GM18499 (cell line): ENCODE data around the gene CDC26.
"Not testable (repeated sequence)": the region's sequence is repeated elsewhere in the genome, so short reads cannot be mapped to it uniquely, and the experiment has no call there.

ENCODE experiments used
- ATAC-seq: cut with Tn5 transposase; IDR thresholded peaks from one replicate; pipeline ENCODE4 v1.9.1; 2021; ENCODE audit warnings: moderate number of reproducible peaks; ENCODE audit not compliant: insufficient read depth, unreplicated experiment

Gene CDC26

DNA sequence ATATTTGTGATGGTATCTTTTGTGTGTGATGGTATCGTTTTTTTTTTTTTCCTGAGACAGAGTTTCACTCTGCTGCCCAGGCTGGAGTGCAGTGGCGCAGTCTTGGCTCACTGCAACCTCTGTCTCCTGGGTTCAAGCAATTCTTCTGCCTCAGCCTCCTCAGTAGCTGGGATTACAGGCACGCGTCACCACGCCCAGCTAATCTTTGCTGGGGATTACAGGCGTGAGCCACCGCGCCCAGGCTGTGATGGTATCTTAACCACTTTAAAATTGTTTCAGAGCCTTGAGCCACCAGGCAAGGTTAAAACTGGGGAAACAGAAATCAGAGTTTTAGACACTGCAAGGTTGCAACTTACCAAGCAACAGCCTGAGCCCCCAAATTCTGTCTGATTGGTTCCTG lies 20.9 kb upstream of the CDC26 start:
- not testable (repeated sequence) for ATAC-seq

DNA sequence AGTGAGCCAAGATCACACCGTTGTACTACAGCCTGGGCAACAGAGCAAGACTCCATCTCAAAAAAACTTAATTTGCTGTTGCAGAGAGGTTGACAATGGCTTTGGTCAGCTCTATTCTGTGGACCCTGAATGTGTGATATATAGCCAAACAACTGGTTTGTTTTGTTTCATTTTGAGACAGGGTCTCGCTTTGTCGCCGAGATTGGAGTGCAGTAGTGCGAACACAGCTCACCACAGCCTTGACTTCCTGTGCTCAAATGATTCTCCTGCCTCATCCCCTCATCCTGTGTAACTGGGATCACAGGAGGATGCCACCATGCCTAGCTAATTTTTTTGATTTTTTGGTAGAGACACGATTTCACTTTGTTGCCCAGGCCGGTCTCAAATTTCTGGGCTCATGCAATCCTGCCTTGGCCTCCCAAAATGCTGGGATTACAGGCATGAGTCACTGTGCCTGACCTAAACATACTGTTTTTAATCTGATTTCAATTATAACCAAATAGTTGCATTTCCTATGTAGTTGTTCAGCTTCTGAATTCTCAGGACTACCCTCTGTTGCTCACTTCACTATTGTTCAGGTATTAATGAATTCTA lies 18.0 kb upstream of the CDC26 start:
- no peak for ATAC-seq

DNA sequence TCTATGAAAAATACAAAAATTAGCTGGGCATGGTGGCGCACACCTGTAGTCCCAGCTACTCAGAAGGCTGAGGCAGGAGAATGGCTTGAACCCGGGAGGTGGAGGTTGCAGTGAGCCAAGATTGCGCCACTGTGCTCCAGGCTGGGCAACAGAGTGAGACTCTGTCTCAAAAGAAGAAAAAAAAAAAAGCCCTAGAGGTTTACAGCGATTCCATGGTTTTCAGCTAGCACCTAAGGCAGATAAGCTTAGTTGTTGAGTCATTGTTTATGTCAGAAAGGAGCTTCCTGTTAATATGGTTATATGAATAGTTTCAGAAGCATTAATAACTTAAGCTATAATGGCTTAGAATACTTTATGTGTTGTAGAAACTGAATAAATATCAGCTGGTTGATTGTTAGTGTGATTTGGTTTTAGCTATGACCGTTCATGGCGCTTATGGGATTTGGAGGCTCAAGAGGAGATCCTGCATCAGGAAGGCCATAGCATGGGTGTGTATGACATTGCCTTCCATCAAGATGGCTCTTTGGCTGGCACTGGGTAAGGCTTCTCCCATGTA lies 14.8 kb upstream of the CDC26 start:
- no peak for ATAC-seq

DNA sequence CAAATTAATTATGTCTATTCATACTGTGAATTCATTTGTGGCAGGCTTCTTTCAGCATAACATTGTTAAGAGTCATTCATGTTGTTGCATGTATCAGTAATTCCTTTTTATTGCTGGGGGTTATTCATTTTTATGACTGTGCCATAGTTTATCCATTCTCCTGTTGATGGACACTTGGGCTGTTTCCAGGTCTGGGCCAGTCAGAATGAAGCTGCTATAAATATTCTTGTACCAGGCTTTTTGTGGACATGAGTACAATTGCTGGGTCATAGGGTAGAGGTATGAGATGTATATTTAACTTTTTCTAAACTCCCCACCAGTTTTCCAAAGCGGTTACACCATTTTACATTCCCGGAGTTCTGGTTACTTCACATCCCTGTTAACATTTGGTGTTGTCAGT lies 13.7 kb upstream of the CDC26 start:
- ATAC-seq = no peak

DNA sequence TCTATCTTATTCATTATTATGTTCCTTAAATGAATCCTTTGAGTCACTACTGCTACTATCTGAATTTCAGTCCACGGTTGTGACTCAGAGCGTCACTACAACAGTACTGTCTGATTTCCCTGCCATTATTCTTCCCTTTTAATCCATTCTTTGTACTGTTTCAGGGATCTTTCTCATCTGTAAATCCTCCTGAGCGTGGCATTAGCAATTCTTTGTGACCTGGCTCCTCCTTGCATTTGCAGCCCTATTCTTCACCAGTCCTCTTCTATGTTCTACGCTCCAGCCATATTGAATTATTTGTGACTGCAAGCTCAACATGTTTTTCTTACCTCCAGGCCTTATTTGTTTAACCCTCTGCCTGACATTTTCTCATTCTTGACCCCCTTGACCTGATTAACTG lies 6.0 kb upstream of the CDC26 start:
- ATAC-seq = no peak

DNA sequence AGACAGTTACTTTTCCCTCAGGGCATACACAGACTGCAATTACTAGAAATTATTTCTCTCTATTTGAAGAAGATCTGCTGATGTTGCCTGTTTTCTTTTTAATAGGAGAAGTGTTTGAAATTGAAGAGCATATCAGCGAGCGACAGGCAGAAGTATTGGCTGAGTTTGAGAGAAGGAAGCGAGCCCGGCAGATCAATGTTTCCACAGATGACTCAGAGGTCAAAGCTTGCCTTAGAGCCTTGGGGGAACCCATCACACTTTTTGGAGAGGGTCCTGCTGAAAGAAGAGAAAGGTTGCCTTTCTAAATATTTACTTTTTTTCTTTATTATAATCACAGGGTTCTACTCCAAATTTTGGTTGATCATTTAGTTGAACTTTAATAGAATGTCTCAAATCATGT lies 3.5 kb upstream of the CDC26 start:
- ATAC-seq = no peak

DNA sequence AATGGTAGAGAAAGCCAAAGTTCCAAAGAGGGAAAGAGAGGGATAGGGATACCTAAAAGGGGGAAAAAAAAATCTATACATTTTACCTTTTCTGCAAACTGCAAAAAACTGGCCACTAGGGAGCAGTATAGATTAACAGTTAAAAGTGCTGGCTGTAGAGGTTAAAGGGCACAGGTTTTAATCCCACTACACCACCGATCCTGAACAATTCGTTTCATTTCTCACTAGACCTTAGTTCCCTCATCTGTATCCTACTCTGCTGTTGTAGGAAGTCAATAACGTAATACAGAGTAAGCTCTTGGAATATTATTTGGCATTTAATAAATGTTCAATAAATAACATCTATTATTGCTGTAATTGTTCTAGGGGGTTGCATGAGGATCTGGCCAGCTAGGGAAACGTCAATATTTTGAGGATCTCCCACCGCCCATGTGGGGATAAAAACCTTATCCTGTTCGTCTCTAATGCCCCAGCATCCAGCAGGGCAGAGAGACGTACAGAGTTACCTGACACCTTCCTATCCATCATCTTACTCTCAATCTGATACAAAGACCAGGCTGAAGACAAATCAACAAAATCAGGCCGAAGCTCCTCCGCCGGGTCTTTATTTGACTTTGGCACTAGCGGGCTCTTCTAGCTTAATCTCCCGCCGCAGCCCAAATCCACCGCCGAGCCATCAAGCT lies 757 bp downstream of the CDC26 start:
- ATAC-seq = no peak

DNA sequence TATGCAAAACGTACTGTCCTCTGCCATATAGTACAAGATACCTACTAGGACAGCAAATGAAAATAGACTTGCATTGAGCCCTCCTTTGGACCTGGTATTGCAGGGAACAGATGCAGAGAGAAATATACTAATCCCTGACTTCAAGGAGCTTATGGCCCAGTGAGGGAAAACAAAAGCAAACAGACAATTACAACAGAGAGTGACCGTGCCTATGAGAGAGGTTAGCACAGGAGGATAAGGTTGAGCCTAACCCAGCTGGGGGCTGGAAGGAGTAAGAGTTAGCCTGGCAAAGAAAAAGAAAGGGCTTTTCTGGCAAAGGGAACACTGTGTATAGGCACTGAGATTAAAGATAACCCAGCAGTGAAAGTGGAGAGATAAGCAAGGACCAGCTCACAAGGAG lies 5.5 kb downstream of the CDC26 start:
- no peak for ATAC-seq

DNA sequence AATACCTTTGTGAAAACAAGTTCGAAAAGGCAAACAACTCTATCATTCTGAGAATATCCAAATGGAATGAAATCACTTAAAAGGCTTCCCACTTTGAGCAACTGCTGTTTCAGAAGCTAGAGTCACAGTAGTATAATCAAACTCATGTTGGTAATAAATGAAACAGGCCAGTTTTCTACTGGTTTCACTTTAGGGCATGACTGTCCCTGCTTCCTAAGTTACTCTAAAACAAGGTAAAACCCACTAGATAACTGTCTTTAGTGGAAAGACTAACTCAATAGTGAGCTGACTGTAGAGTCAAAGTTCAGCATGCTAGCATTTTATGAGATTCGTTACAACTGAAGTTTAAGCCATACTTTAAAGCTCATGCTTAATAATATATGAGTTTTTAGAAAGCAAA lies 6.0 kb downstream of the CDC26 start:
- no peak for ATAC-seq

DNA sequence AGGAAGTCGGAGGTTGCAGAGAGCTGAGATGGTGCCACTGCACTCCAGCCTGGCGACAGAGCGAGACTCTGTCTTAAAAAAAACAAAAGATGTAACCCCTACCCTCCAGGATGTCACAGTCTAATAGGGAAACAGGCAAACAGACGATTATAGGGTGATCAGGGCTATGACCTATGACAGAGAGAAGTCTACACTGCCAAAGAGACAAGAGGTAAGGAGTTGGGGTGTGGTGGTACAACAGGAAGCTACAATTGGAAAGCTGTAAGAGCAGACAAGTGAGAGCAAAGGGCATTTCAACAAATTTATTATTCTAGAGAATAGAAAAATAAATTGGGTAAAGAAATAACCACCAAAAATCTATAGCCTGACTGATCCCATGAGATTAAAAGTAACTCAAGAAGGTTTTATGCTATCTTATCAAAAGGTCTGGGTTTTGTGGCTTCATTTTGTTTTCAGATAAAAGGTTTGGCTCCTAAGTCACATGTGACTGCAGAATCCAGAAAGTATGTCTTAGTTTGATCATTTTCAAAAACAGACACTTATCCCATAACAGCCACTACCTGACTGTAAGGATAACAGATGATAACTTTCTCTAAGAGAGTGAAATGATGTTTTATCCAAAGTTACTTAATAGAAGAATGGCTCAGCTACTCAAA lies 7.3 kb downstream of the CDC26 start:
- ATAC-seq = no peak

DNA sequence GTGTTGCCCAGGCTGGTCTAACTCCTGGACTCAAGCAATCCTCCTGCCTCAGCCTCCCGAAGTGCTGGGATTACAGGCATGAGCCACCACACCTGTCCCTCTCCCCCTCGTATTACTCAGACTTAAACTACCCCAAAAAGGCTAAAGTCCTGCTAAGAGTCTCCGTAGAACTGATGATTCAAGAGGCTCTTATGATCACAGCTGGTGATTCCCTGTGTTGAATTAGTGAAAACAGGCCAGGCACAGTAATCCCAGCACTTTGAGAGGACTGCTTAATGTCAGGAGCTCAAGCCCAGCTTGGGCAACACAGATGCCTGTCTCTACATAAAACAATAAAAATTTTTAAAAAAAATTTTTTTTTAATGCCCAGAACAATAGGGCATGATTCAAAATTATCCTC lies 9.2 kb downstream of the CDC26 start:
- no peak for ATAC-seq

DNA sequence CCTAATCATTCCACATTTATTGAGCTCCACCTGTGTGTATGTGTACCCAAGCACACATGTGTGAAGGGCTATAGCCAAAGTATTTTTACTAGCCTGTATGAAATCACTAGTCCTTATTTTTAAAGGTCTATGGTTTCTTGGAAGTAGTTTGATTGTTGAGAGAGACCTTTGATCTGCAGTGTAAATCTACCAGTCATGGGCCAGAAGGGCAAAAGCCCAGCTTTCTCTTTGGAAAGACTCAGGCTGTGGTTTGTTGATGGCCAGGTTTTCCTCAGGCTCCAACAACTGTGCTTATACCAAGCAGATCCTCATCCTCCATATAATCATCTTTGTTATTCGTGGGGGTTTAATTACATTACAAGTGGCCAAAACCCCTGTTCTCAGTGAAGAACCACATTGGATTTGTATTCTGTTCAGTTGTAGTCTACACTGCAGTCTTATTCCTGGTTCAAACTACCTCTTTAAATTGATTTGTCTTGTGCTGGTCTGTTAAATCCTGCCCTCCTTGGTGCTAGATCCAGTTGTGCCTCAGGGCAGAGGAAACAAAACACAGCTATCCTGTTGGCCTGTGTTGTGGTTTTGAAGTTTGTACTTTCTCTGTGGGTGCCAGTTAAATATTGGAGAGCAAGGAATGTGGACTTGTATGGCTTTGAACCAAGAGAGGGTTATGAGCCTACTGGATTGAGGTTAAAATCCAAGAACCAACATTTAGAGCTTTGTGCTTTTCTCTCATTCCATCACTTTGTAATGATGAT lies 13.3 kb downstream of the CDC26 start:
- no peak for ATAC-seq

DNA sequence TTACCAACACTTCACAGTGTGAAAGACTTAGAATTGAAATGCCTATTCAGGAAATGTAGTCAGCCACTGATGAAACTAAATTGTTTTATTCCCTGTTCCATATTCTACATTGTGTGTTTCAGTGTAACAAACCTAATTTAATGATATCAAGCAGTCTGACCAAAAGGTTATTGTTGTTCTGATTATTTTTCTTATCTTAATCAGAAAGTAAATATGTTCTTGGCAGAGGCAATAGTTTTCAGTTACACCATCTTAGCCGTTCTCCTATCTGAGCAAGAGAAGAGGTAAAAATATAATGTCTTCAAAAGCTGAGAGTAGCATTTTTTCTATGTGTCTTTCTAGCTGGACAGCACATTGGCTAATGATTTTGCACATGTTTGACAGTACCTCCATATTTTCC lies 17.1 kb downstream of the CDC26 start:
- no peak for ATAC-seq

DNA sequence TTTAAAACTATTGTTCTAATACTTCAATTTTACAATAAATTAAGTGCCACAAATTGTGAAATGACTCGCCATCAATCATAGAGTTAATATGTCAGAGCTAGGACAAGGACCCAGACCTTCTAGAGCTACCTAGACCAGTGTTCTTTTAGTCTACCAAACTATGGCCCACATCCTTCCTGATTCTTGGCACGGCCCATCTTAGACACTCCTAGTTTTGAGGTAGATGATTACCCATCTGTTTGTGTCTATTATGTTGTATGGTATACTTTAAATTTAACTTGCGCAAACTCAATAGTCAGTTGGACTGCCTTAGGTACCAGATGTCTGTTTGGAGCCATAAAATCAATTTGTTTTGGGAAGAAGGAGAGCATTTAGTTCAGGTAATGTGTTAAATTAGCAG lies 17.5 kb downstream of the CDC26 start:
- no peak for ATAC-seq

DNA sequence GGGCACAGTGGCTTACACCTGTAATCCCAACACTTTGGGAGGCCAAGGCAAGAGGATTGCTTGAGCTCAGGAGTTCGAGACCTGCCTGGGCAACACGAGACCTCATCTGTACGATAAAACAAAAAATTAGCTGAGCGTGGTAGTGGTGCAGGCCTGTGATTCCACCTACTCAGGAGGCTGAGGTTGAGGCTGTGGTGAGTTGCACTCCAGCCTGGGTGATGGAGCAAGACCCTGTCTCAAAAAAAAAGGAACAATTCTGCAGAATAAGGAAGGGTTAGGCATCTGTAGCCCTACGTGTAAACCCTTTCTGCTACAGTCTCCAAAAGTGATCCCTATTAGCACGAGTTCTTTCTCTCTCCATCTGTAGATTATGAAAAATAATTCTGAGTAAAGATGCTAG lies 19.9 kb downstream of the CDC26 start:
- no peak for ATAC-seq

DNA sequence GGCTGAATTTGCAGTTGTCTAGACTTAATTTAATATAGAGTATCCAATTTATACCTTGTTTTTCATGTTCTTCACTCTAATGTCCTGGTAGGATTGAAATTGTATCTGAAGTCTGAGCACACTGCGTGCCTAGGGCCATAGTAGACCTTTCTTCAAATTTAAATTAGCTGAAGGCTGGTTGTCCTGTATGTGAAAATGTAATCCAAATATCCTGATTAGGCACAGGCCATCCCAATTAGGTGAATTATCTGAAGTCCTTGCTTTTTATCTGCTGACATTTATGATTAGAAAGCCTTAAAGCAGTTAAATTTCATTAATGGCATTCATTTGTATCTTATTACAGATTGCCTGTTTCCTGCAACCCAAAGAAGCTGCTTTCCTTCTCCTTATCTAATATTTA lies 20.4 kb downstream of the CDC26 start:
- ATAC-seq = no peak

DNA sequence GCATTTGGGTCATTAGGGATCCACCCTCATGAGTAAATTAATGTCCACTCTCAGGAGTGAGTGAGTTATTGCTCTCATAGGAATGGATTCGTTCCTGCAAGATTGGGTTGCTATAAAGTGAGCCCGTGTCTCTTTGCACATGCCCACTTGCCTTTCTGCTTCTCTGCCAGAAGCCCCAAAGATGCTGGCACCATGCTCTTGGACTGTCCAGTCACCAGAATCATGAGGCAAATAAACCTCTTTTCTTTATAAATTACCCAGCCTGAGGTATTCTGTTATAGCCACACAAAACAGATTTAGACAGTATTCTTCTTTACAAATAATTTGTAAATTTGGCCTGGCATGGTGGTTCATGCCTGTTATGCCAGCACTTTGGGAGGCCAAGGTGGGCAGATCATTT lies 24.6 kb downstream of the CDC26 start:
- ATAC-seq = no peak

DNA sequence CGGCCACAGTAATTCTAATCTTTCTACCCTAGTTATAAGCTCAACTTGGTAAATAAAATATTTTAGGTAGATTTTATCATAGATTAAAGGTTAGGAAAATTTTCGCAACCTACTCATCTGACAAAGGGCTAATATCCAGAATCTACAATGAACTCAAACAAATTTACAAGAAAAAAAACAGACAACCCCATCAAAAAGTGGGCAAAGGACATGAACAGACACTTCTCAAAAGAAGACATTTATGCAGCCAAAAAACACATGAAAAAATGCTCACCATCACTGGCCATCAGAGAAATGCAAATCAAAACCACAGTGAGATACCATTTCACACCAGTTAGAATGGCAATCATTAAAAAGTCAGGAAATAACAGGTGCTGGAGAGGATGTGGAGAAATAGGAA lies 25.7 kb downstream of the CDC26 start:
- not testable (repeated sequence) for ATAC-seq

DNA sequence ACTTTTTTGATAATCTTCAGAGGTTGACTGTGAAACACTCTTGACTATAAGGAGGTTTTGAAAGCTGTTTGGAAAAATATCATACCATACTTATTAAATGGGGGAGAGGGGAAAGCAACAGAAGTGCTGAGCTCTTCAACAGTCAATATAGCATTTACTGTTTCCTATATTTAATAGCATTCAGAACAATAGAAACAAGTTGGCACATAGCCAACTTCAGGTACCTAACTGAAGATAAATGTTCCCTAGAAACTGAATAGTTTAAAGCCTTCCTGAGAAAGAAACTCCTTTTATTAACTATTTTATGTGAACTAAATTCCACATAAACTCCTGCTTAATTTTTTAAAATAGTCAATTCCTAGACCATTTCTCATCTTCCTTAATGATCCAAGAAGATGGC lies 27.7 kb downstream of the CDC26 start:
- ATAC-seq = no peak

DNA sequence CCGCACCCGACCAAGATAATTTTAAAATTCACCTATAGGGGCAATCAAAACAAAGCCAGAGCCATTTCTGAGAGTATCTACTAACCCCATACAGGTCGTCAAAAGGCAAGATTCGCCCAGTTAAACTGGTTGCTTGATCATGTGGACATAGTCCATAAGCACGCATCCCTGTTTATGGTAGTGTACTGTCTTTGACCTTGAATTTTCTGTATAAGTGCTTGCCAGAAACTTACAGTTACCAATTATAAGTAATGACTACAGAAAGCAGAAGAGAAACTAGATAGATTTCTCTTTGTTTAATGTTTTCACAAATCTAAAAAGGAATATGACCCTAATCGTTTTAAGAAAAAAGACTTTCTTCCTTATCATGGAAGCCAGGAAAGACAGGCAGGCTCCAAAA lies 28.4 kb downstream of the CDC26 start:
- ATAC-seq = no peak

DNA sequence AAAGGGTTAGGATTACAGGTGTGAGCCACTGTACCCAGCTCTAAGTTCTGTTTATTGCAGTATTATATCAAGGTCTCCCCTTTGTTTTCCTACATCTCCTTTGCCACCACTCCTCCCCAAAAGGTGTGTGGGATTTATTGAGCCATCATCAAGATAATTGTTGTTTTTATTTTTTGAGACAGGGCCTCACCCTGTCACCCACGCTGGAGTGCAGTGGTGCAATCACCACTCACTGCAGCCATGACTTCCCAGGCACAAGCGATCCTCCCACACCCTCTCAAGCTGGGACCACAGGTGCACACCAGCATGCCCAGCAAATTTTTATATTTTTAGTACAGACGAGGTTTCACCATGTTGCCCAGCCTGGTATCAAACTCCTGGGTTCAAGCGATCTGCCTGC lies 29.5 kb downstream of the CDC26 start:
- ATAC-seq = no peak
